Measurements from ENCODE around the gene MIOS.
"Not testable (repeated sequence)": the region's sequence is repeated elsewhere in the genome, so short reads cannot be mapped to it uniquely, and the experiment has no call there.

The MIOS gene

GRCh38 chr7:7554649-7555575 lies 11.8 kb upstream of the MIOS start:
- no peak for FAIRE-seq

- no peak for FAIRE-seq
These were observed 9.8 kb upstream of the MIOS start for GRCh38 chr7:7556852-7557251.

- no peak for FAIRE-seq
These were observed 9.4 kb upstream of the MIOS start for GRCh38 chr7:7557252-7557651.

- FAIRE-seq: not testable (repeated sequence)
These were observed 5.1 kb upstream of the MIOS start for GRCh38 chr7:7561591-7561990.

GRCh38 chr7:7562736-7563135 lies 3.9 kb upstream of the MIOS start:
- FAIRE-seq: no peak

- FAIRE-seq: no peak
These were observed 3.4 kb upstream of the MIOS start for GRCh38 chr7:7563269-7563668.

- no peak for FAIRE-seq
These were observed 2.9 kb upstream of the MIOS start for GRCh38 chr7:7563813-7564212.

- FAIRE-seq: no peak
These were observed 2.3 kb upstream of the MIOS start for GRCh38 chr7:7564323-7564780.

GRCh38 chr7:7565018-7565680 lies 1.5 kb upstream of the MIOS start:
- FAIRE-seq: no peak

GRCh38 chr7:7565746-7566650 lies 686 bp upstream of the MIOS start:
- FAIRE-seq: no peak

- FAIRE-seq: no peak
These were observed 1.3 kb downstream of the MIOS start for GRCh38 chr7:7567898-7568531.

- no peak for FAIRE-seq
These were observed 1.9 kb downstream of the MIOS start for GRCh38 chr7:7568553-7568952.

- no peak for FAIRE-seq
These were observed 2.4 kb downstream of the MIOS start for GRCh38 chr7:7569081-7569527.

- no peak for FAIRE-seq
These were observed 2.9 kb downstream of the MIOS start for GRCh38 chr7:7569615-7570014.

- FAIRE-seq: no peak
These were observed 3.9 kb downstream of the MIOS start for GRCh38 chr7:7570584-7570983.

- no peak for FAIRE-seq
These were observed 7.0 kb downstream of the MIOS start for GRCh38 chr7:7573701-7574100.

- no peak for FAIRE-seq
These were observed 9.7 kb downstream of the MIOS start for GRCh38 chr7:7576344-7576743.

- FAIRE-seq: no peak
These were observed 11.2 kb downstream of the MIOS start for GRCh38 chr7:7577888-7578287.

- FAIRE-seq: no peak
These were observed 13.0 kb downstream of the MIOS start for GRCh38 chr7:7579638-7580037.

- no peak for FAIRE-seq
These were observed 15.0 kb downstream of the MIOS start for GRCh38 chr7:7581531-7582179.

- FAIRE-seq: no peak
These were observed 15.9 kb downstream of the MIOS start for GRCh38 chr7:7582596-7582995.

GRCh38 chr7:7583731-7584130 lies 17.0 kb downstream of the MIOS start:
- FAIRE-seq: no peak
